Measurements from ENCODE around the gene CAP2.

DNA sequence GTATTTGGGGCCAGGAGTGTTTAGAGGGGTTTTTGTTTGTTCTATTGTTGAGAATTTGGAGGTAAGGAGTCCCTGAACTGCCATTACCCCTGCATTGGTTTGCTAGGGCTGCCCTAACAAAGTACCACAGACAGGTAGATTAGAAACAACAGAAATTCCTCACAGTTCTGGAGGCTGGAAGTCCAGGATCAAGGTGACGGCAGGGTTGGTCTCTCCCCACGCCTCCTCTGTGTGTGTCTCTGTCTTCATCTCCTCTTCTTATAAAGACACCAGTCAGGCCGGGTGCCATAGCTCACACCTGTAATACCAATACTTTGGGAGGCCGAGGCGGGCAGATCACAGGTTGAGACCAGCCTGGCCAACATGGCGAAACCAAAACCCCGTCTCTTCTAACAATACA is 109.7 kb downstream of the CAP2 start:
- TF ChIP-seq, protein P1, sequence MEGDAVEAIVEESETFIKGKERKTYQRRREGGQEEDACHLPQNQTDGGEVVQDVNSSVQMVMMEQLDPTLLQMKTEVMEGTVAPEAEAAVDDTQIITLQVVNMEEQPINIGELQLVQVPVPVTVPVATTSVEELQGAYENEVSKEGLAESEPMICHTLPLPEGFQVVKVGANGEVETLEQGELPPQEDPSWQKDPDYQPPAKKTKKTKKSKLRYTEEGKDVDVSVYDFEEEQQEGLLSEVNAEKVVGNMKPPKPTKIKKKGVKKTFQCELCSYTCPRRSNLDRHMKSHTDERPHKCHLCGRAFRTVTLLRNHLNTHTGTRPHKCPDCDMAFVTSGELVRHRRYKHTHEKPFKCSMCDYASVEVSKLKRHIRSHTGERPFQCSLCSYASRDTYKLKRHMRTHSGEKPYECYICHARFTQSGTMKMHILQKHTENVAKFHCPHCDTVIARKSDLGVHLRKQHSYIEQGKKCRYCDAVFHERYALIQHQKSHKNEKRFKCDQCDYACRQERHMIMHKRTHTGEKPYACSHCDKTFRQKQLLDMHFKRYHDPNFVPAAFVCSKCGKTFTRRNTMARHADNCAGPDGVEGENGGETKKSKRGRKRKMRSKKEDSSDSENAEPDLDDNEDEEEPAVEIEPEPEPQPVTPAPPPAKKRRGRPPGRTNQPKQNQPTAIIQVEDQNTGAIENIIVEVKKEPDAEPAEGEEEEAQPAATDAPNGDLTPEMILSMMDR (IDR thresholded peaks at IDR 0.05) = no peak
- no peak for TF ChIP-seq POLR2A (IDR thresholded peaks at IDR 0.05)
